Activated CD8-positive, alpha-beta memory T cell treated with anti-CD3 and anti-CD28 coated beads for 4 hours (primary cell): Measurements from ENCODE around the gene TSPAN7.

Experiments
- DNase-seq, 2 donors: peaks; one replicate each; pipeline ENCODE4 v3.0.0-alpha.2; 2020; ENCODE audit warnings: low read depth in 2 of 2

Gene TSPAN7

GRCh38 chrX:38594434-38594833 is 33.1 kb downstream of the TSPAN7 start:
- no peak for DNase-seq

GRCh38 chrX:38595801-38596200 is 34.5 kb downstream of the TSPAN7 start:
- DNase-seq: no peak

GRCh38 chrX:38596939-38597338 is 35.6 kb downstream of the TSPAN7 start:
- no peak for DNase-seq

GRCh38 chrX:38599796-38600755 is 38.7 kb downstream of the TSPAN7 start:
- no peak for DNase-seq

- no peak for DNase-seq
Measured at GRCh38 chrX:38601866-38602265, 40.5 kb downstream of the TSPAN7 start.

- DNase-seq: no peak
Measured at GRCh38 chrX:38606821-38607220, 45.5 kb downstream of the TSPAN7 start.

GRCh38 chrX:38607976-38608375 is 46.6 kb downstream of the TSPAN7 start:
- no peak for DNase-seq

GRCh38 chrX:38610849-38611248 is 49.5 kb downstream of the TSPAN7 start:
- DNase-seq: no peak

GRCh38 chrX:38612281-38612680 is 50.9 kb downstream of the TSPAN7 start:
- DNase-seq: no peak

- DNase-seq: no peak
Measured at GRCh38 chrX:38614485-38614884, 53.1 kb downstream of the TSPAN7 start.

GRCh38 chrX:38616904-38617303 is 55.6 kb downstream of the TSPAN7 start:
- DNase-seq: no peak

- no peak for DNase-seq
Measured at GRCh38 chrX:38618180-38618579, 56.8 kb downstream of the TSPAN7 start.

GRCh38 chrX:38620623-38621022 is 59.3 kb downstream of the TSPAN7 start:
- DNase-seq: no peak

GRCh38 chrX:38626296-38626695 is 65.0 kb downstream of the TSPAN7 start:
- no peak for DNase-seq

GRCh38 chrX:38627683-38628082 is 66.3 kb downstream of the TSPAN7 start:
- DNase-seq: no peak

GRCh38 chrX:38628587-38628986 is 67.2 kb downstream of the TSPAN7 start:
- no peak for DNase-seq

- DNase-seq: no peak
Measured at GRCh38 chrX:38632516-38632915, 71.2 kb downstream of the TSPAN7 start.

GRCh38 chrX:38634665-38635064 is 73.3 kb downstream of the TSPAN7 start:
- DNase-seq: no peak

- DNase-seq: no peak
Measured at GRCh38 chrX:38636949-38637819, 75.8 kb downstream of the TSPAN7 start.

- no peak for DNase-seq
Measured at GRCh38 chrX:38638952-38639529, 77.7 kb downstream of the TSPAN7 start.

GRCh38 chrX:38639730-38640129 is 78.4 kb downstream of the TSPAN7 start:
- no peak for DNase-seq

GRCh38 chrX:38641197-38641596 is 79.9 kb downstream of the TSPAN7 start:
- DNase-seq: no peak
